Activated CD4-positive, alpha-beta T cell treated with anti-CD3 and anti-CD28 coated beads, Interleukin-2, amount 10 ng/mL, durations not matched to agents 24 days and 14 days (primary cell): ENCODE results near the gene ALKBH3. TPM values are rescaled to one million over a fixed set of nuclear protein-coding genes. Genes with fewer than 3 reads are reported as not detected.

Experiments
- DNase-seq: peaks from one replicate; pipeline ENCODE4 v3.0.0; 2022
- H3K27ac Mint-ChIP-seq: one replicate; pipeline ENCODE4 v1.8.0; 2022; ENCODE audit warnings: mild to moderate bottlenecking, mixed read lengths
- H3K27me3 Mint-ChIP-seq: one replicate; pipeline ENCODE4 v1.8.0; 2022; ENCODE audit warnings: mixed read lengths
- H3K36me3 Mint-ChIP-seq: one replicate; pipeline ENCODE4 v1.8.0; 2022; ENCODE audit warnings: low read depth, mild to moderate bottlenecking, mixed read lengths
- H3K4me1 Mint-ChIP-seq: one replicate; pipeline ENCODE4 v1.8.0; 2021; ENCODE audit warnings: mixed read lengths
- H3K4me3 Mint-ChIP-seq: one replicate; pipeline ENCODE4 v1.8.0; 2022; ENCODE audit warnings: mild to moderate bottlenecking, moderate library complexity, mixed read lengths
- H3K9me3 Mint-ChIP-seq: one replicate; pipeline ENCODE4 v1.8.0; 2021; ENCODE audit warnings: mixed read lengths
- intact Hi-C: fragments of 100-400 bp; cut with micrococcal nuclease; formaldehyde crosslinking; loops from one replicate; pipeline ENCODE4 v1.15.1; 2023
- total RNA-seq: library from RNA; stranded (reverse); gene quantifications from 2 replicates; pipeline ENCODE4 v1.2.3, GENCODE V29; 2022

ALKBH3 gene
- total RNA-seq, 1 donor from 2014 or later = 38.3 TPM

DNA sequence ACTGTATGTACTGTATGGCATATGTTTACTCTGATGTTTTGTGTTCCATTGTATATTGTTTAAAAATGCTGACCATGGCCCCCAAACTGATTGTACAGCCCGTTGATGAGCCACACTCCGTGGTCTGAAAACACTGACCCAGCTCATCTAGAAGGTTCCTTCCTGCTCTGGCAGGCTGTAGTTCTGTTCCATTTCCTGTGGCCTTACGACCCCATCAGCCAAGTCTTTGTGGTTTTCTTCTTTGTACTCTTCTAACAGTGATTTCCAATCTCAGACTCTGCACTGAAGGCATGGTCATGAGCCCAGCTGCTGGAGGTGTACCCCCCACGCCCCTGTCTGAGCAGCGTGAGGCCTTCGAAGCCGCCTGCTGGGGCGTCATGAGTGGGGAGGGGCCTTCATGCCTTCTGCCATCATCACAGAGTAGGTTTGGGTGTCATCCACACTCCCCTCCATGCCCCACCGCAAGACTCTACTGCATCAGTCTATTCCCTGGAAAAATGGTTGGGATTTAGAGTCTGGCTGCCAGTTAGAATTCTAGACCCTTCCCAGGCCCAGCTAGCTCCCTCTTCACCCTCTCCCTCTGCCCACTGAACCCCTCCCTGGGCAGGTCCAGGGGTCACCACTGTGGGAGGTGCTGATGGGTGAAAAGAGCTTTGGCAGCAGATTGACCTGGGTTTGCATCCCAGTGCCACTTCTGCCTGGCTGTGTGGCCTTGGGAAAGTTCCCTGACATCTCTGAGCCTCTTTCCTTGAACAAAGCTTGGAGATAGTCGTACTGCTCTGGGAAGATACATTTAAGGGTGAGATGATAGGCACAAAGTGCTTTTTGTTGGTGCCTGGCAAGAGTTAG, 50.5 kb downstream of the ALKBH3 start:
- Mint-ChIP-seq H3K36me3 (no peaks in the 10 kb centered on the region), H3K4me1 (no peaks in the 10 kb centered on the region), H3K27ac (no peak overlapping the region), H3K9me3 (no peaks in the 10 kb centered on the region), H3K27me3 (peaks cover 8% of the 10 kb centered on the region), H3K4me3 (no peak overlapping the region)
- no peak for DNase-seq
- intact Hi-C loops = no loop called here

DNA sequence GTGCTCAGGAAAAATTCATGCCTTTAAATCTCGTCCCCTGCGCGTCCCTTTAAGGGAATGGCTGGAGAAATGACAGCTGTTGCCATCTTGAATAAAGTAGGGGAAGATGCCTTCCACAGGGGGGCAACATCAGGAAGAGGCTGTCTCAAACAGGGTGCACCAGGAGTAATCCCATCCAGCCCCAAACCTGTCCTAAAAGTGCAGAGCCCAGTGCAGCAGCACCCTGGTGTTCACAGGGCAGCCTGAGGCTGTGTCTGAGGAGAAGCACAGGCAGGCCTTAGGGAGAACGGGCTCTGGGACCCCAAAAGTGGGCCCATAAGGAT, 51.0 kb downstream of the ALKBH3 start:
- no peak overlapping the region for H3K4me3 Mint-ChIP-seq
- DNase-seq = no peak
- intact Hi-C loops = no loop called here
- H3K9me3 Mint-ChIP-seq = no peaks in the 10 kb centered on the region
- H3K4me1 Mint-ChIP-seq = no peaks in the 10 kb centered on the region
- peaks cover 8% of the 10 kb centered on the region for H3K27me3 Mint-ChIP-seq
- no peak overlapping the region for H3K27ac Mint-ChIP-seq
- no peaks in the 10 kb centered on the region for H3K36me3 Mint-ChIP-seq

DNA sequence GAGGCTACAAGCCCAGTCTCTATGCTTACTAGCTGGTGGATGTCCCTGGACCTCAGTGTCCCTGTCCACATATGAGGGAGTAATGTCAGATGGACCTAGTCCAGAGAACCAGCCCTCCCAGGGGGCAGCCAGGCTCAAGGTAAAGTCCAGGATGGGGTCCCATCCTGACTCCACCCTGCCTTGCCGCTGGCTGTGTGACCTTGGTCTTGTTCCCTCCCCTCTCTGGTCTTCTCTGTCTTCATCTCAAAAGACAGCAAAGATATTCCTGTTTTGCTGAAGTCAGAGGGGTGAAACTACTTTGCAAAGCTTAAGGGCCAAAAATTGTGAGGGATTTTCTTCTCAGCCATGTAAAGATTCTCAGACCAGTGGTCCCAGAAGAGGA, 52.6 kb downstream of the ALKBH3 start:
- intact Hi-C loops = no loop called here

DNA sequence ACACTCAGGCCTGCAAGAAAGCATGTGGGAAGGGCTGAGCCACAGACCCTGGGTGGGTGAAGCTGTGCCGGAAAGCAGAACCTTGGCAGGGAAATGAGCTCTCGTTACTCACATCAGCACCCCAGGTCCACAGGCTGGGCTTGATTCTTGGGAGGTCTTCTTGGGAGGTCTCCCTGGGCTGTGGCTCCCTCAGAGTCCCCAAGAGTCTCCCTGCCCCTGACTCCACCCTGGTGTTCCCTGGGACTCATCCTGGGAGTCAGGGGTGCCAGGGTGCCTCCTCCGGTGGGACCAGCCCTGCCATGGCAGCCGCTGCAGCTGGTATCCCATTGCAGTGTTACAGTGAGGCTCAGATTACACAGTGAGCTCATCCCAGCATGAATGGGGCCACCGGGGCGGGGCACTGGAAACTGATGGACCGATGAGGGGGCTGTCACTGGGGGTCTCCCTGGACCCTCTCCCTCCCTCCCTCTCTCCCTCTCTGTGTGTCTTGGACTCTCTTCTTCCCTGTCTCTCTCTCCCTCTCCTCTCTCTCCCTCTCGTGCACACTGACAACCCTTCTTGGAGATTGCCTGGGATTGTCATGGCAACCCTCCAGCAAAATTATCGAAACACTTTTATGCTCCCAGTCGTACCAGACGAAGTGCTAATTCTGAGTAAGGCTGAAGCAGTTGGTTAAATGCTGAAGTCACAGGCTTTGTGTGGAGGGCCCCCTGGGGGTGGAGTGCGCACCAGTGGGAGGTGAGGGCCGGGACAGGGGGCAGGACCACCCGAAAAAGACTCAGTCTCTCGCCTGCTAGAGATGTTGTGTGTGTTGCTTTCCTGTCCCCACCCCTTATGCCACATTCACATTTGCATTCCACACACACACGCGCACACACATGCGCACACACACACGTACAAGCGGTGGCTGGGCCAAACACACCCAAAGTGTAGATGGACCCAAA, 53.2 kb downstream of the ALKBH3 start:
- H3K9me3 Mint-ChIP-seq = no peaks in the 10 kb centered on the region
- intact Hi-C loops = no loop called here
- peaks cover 21% of the 10 kb centered on the region for H3K27me3 Mint-ChIP-seq
- no peak for DNase-seq
- no peak overlapping the region for H3K27ac Mint-ChIP-seq
- H3K36me3 Mint-ChIP-seq = no peaks in the 10 kb centered on the region
- H3K4me1 Mint-ChIP-seq = no peaks in the 10 kb centered on the region
- no peak overlapping the region for H3K4me3 Mint-ChIP-seq

More for the DNA sequence above, 52.6 kb downstream of the ALKBH3 start:
- DNase-seq = no peak
- H3K9me3 Mint-ChIP-seq = no peaks in the 10 kb centered on the region
- no peak overlapping the region for H3K27ac Mint-ChIP-seq
- H3K27me3 Mint-ChIP-seq = peaks cover 19% of the 10 kb centered on the region
- no peaks in the 10 kb centered on the region for H3K4me1 Mint-ChIP-seq
- no peak overlapping the region for H3K4me3 Mint-ChIP-seq
- no peaks in the 10 kb centered on the region for H3K36me3 Mint-ChIP-seq

DNA sequence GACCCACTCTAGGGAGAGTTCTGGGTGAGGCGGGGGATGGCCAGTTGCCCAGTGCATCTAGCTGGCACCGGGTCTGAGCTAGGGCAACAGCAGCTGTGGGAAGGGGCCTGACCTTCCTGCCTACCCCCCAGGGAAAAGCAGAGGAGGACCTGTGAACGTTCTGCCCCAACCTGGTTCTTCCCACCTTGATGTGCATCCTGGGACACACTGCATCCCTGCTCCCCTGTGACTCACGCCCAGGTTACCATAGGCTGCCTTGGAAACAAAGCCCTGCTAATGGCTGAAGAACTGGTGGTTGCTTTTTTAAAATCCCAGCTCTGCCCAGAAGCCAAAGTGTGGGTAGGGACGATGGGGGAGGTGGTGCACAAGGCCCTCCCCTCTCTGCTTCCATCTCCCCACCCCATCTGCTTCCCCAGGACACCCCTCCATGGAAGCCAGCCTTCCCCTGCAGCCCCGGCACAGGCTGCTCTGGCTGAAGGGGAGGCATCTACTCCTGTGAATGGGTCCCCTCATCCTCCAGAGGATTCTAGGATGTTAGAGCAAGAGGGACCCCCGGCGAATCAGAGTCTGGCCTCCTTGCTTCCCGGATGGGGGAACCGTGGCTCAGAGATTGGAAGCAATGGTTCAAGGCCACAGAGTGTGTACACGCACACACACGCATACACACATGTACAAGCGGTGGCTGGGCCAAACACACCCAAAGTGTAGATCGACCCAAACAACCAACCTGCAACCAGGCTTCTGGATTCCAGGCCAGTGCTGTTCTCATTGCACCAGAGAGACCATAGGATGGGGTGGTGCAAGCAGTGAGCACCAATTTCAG, 54.2 kb downstream of the ALKBH3 start:
- H3K36me3 Mint-ChIP-seq = no peaks in the 10 kb centered on the region
- no peak for DNase-seq
- H3K4me3 Mint-ChIP-seq = no peak overlapping the region
- peaks cover 23% of the 10 kb centered on the region for H3K27me3 Mint-ChIP-seq
- H3K27ac Mint-ChIP-seq = no peak overlapping the region
- H3K4me1 Mint-ChIP-seq = no peaks in the 10 kb centered on the region
- intact Hi-C loops = no loop called here
- H3K9me3 Mint-ChIP-seq = no peaks in the 10 kb centered on the region

DNA sequence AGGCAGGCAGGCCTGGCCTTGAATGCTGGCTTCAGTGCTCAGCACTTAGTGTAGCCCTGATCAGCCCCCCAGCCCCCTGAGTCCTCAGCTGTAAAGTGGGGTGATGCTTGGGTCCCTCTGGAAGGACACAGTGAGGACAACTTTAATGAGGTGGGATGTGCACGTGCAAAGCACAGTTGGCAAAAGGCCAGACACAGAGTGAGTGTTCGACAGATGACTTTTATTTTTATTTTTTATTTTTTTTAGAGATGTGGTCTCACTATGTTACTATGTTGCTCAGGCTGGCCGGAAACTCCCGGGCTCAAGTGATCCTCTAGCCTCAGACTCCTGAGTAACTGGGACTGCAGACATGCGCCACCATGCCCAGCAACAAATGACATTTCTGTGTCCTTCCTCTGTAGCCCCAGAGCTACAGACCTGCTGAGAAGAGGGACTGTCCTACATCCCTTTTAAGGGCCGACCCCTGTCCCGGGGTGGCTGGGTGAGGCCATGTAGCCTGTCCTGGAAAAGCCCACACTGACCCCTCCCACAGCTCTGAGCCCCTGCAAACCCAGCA, 54.9 kb downstream of the ALKBH3 start:
- Mint-ChIP-seq H3K4me3 (no peak overlapping the region), H3K27me3 (peaks cover 25% of the 10 kb centered on the region), H3K9me3 (no peaks in the 10 kb centered on the region), H3K4me1 (no peaks in the 10 kb centered on the region), H3K36me3 (no peaks in the 10 kb centered on the region), H3K27ac (no peak overlapping the region)
- no peak for DNase-seq
- intact Hi-C loops = no loop called here

DNA sequence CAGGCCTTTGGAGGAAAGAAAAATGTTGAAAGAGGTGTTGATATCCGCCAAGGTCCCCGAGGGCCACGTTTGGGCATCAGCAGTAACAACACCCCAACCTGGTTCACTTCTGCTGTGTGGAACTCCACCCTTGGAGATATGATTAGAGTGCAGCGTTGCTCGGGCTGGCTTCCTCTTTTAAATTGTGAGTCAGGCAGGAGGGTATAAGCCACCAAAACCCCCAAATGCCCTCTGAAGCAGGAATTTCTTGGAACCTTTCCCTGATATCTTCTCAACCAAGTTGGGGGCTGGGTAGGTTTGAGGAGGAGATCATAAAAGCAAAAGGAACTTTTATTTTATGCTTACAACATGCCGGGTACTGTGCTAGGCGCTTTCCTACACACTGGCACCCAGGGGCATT, 55.4 kb downstream of the ALKBH3 start:
- H3K4me1 Mint-ChIP-seq = no peaks in the 10 kb centered on the region
- no peak overlapping the region for H3K27ac Mint-ChIP-seq
- no peaks in the 10 kb centered on the region for H3K36me3 Mint-ChIP-seq
- no peak for DNase-seq
- no peaks in the 10 kb centered on the region for H3K9me3 Mint-ChIP-seq
- H3K4me3 Mint-ChIP-seq = no peak overlapping the region
- peaks cover 31% of the 10 kb centered on the region for H3K27me3 Mint-ChIP-seq
- intact Hi-C loops = no loop called here

DNA sequence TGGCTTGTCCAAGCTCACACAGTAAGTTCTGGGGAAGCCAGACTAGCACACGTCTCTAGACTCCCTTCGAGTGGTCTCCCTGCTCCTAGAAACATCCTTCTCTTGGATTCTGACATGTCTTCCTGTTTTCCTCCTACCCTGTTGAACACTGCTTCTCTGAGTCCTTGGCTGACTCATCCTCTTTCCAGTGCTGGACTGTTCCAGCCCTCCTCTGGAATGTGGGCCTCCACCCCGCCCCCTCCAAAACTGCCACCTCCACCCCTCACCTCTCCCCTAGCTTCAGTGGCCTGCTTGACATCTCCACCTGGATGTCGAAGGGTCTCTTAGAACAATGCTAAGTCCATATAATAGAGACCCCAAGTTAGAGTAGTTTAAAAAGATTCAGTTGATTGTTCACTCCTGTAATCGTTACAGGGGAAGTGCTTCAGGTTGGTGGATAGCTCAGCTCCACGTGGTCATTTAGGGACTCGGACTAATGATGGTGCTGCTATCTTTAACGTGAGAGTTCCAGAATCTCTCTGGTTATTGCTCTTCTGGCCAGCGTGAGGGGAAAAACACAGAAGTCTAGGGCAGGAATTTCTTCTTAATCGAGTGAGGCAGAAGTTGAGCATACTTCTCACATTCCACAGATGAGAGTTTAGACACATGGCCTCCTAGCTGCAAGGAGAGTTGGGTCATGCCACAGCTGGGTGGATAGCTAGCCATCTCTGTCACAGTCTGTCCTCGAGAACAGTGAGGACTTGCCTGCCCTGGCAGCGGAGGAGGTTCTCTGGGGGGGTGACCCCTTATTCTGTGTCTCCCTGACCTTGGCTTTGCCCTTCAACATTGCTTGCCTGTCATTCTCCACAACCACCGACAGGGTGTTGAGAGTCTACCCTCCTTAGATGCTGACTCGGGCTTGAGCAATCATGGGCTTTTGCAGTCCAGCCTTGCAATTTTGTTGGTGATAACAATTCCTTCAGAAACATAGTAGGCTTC, 57.1 kb downstream of the ALKBH3 start:
- Mint-ChIP-seq H3K36me3 (no peaks in the 10 kb centered on the region), H3K4me3 (no peak overlapping the region), H3K9me3 (no peaks in the 10 kb centered on the region), H3K27me3 (peaks cover 36% of the 10 kb centered on the region), H3K4me1 (peaks cover 4% of the 10 kb centered on the region), H3K27ac (no peak overlapping the region)
- intact Hi-C loops = no loop called here
- no peak for DNase-seq

DNA sequence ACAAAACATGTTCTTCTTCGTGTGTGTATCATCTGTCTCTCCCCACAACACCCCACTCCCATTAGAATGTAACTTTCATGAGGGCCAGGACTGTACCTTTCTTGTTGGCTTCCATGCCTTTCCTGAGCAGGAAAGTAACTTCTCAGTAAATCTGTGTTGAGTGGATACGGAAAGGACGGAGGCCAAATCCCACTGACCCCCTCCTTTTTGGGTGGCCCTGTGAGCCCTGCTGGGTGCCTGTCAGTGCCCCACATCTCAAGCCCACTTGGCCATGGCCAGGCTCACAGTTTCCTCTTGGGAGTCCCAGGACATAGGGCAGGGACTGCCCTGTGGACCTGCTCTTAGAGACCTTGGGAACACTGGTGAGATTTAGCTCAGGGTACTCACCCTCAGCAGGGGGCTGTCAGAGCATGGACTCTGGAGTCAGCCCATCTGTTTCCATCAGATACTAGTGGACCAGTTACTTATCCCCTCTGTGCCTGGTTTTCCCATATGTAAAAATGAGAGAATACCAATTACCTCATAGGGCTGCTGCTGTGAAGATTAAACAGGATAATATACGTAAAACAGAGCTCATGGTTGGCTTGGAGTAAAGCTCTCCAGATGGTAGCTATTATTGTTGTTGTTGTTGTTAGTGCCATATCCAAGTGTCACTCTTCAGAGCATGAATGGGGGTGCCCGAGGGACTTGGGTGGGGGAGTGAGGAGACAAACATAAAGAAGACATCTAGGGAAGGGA, 60.8 kb downstream of the ALKBH3 start:
- Mint-ChIP-seq H3K27ac (peak overlapping the region; percentile 75), H3K4me3 (peak overlapping the region; percentile 87), H3K4me1 (peaks cover 18% of the 10 kb centered on the region), H3K36me3 (peaks cover 2% of the 10 kb centered on the region), H3K27me3 (peaks cover 59% of the 10 kb centered on the region), H3K9me3 (no peaks in the 10 kb centered on the region)
- intact Hi-C loops = loop anchor here (5.0 to 10.0 kb wide), 4 partner anchors 109 to 364 kb away; partner anchors contain the start of genes ACCS and HSD17B12
- no peak for DNase-seq

DNA sequence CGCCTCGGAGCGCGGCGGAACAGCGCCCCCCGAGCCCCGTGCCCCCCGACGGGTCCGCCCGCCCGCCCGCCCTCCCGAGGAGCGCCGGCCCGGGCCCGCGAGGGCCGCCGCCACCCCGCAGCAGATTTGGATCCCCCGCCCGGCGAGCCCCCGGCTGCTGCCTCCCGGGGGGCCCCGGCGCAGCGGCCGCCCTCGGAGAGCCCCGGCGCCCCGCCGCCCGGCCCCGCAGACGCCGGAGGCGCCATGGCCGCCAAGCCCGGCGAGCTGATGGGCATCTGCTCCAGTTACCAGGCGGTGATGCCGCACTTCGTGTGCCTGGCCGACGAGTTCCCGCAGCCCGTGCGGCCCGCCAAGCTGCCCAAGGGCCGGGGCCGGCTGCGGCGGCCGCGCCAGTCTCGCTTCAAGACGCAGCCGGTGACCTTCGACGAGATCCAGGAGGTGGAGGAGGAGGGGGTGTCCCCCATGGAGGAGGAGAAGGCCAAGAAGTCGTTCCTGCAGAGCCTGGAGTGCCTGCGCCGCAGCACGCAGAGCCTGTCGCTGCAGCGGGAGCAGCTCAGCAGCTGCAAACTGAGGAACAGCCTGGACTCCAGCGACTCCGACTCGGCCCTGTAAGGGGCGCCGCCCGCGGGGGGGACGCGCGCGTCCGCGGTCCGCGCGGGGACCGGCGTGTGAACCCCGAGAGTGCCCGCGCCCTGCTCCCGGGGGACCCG, 62.2 kb downstream of the ALKBH3 start:
- Mint-ChIP-seq H3K27ac (no peak overlapping the region), H3K4me3 (peak overlapping the region; percentile 75), H3K4me1 (peaks cover 18% of the 10 kb centered on the region), H3K36me3 (peaks cover 2% of the 10 kb centered on the region), H3K27me3 (peaks cover 64% of the 10 kb centered on the region), H3K9me3 (no peaks in the 10 kb centered on the region)
- DNase-seq = peak; percentile 69
- intact Hi-C loops = loop anchor here (5.0 to 10.0 kb wide), 4 partner anchors 111 to 366 kb away; partner anchors contain the start of genes ACCS and HSD17B12

DNA sequence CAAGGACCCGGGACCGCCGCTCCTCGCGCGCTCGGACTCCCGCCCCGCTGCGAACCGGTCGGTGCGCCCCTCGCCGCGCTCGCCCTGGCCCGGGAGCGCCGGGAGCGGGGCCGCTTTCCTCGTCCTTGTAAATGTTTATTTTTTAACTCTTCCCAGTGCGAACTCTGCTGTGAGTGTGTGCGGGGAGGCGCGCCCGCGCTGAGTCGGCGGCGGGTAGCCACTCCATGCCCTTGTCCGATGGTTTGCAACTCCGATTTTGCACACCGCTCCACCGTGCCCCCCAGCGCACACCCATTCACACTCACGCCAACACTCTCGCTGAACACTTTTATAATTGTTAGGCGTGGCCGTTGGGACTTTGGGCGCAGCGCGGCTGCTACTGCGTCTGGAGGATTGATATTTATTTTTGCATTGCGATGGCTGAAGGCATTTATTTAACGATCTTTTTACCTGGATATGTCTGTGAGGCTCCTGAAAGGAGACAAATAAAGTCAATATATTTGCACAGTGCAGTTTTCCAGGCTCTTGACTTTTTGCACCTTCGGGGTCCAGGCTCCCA, 62.8 kb downstream of the ALKBH3 start:
- intact Hi-C loops = loop anchor here (5.0 to 10.0 kb wide), 4 partner anchors 111 to 366 kb away; partner anchors contain the start of genes ACCS and HSD17B12
- Mint-ChIP-seq H3K27me3 (peaks cover 59% of the 10 kb centered on the region), H3K4me1 (peaks cover 18% of the 10 kb centered on the region), H3K4me3 (peak overlapping the region; percentile 87), H3K27ac (peak overlapping the region; percentile 78), H3K9me3 (no peaks in the 10 kb centered on the region), H3K36me3 (peaks cover 2% of the 10 kb centered on the region)
- peak; percentile 60 for DNase-seq
